ENCODE measurements around the gene USP36. TPM values are rescaled to one million over a fixed set of nuclear protein-coding genes. Genes with fewer than 3 reads are reported as not detected.

The USP36 gene
- total RNA-seq, 1 experiment from 2014 or later: 36.8 TPM

GRCh38 chr17:78839235-78839761 lies 1.3 kb downstream of the USP36 start:
- DNase-seq (ENCODE audit: low spot score): peak; percentile 50

GRCh38 chr17:78838574-78839005 lies 2.0 kb downstream of the USP36 start:
- DNase-seq (ENCODE audit: low spot score): peak; percentile 63

GRCh38 chr17:78836420-78837021 lies 4.1 kb downstream of the USP36 start:
- DNase-seq (ENCODE audit: low spot score): no peak

GRCh38 chr17:78834571-78834970 lies 6.0 kb downstream of the USP36 start:
- DNase-seq (ENCODE audit: low spot score): no peak

- no peak for DNase-seq (ENCODE audit: low spot score)
Measured at GRCh38 chr17:78832541-78832810, 8.1 kb downstream of the USP36 start.

GRCh38 chr17:78831688-78832540 lies 8.7 kb downstream of the USP36 start:
- no peak for DNase-seq (ENCODE audit: low spot score)

- no peak for DNase-seq (ENCODE audit: low spot score)
Measured at GRCh38 chr17:78829477-78829876, 11.1 kb downstream of the USP36 start.

- DNase-seq (ENCODE audit: low spot score): peak; percentile 23
Measured at GRCh38 chr17:78828470-78829185, 12.0 kb downstream of the USP36 start.

GRCh38 chr17:78826836-78827509 lies 13.6 kb downstream of the USP36 start:
- no peak for DNase-seq (ENCODE audit: low spot score)

- DNase-seq (ENCODE audit: low spot score): no peak
Measured at GRCh38 chr17:78826421-78826820, 14.2 kb downstream of the USP36 start.

- DNase-seq (ENCODE audit: low spot score): no peak
Measured at GRCh38 chr17:78825696-78826095, 14.9 kb downstream of the USP36 start.

- no peak for DNase-seq (ENCODE audit: low spot score)
Measured at GRCh38 chr17:78824240-78824639, 16.4 kb downstream of the USP36 start.

- DNase-seq (ENCODE audit: low spot score): no peak
Measured at GRCh38 chr17:78823282-78824046, 17.1 kb downstream of the USP36 start.

- DNase-seq (ENCODE audit: low spot score): no peak
Measured at GRCh38 chr17:78822552-78822951, 18.1 kb downstream of the USP36 start.

- no peak for DNase-seq (ENCODE audit: low spot score)
Measured at GRCh38 chr17:78821961-78822360, 18.7 kb downstream of the USP36 start.

- DNase-seq (ENCODE audit: low spot score): no peak
Measured at GRCh38 chr17:78820841-78821240, 19.8 kb downstream of the USP36 start.

- no peak for DNase-seq (ENCODE audit: low spot score)
Measured at GRCh38 chr17:78819806-78820792, 20.5 kb downstream of the USP36 start.

GRCh38 chr17:78819402-78819801 lies 21.2 kb downstream of the USP36 start:
- DNase-seq (ENCODE audit: low spot score): no peak

- DNase-seq (ENCODE audit: low spot score): no peak
Measured at GRCh38 chr17:78818932-78819331, 21.7 kb downstream of the USP36 start.

Data from HT-29 (cell line).